ENCODE data around the gene AFAP1. TPM values are rescaled to one million over a fixed set of nuclear protein-coding genes. Genes with fewer than 3 reads are reported as not detected.

Gene AFAP1
- total RNA-seq, 2 donors from 2014 or later: 9.6 to 35.3 TPM

GRCh38 chr4:7879127-7879526 is 60.5 kb downstream of the AFAP1 start:
- ATAC-seq (no peak), DNase-seq (no peak)
- Histone ChIP-seq H3K27ac (no peak overlapping the region), H3K36me3 (replicated peaks in 1 of 2; ENCODE audit: insufficient read depth in 1 of 2, low read depth in 2 of 2) (no peaks in the 10 kb centered on the region), H3K4me3 (no peak overlapping the region), H3K27me3 (no peaks in the 10 kb centered on the region), H3K4me1 (peaks cover 10% of the 10 kb centered on the region), H3K9me3 (no peaks in the 10 kb centered on the region)
- 42 to 43% methylated on average over 6 of the region's 6 CpGs for WGBS, 2 donors
- intact Hi-C loops (cut with DNase I): no loop called here
- TF ChIP-seq CTCF (IDR thresholded peaks at IDR 0.05): no peak
- no peak for TF ChIP-seq POLR2A (IDR thresholded peaks at IDR 0.05)

GRCh38 chr4:7878323-7878722 is 61.3 kb downstream of the AFAP1 start:
- TF ChIP-seq POLR2A (IDR thresholded peaks at IDR 0.05) (no peak), CTCF (IDR thresholded peaks at IDR 0.05) (no peak)
- Histone ChIP-seq H3K4me1 (peaks cover 10% of the 10 kb centered on the region), H3K27ac (no peak overlapping the region), H3K36me3 (replicated peaks in 1 of 2; ENCODE audit: insufficient read depth in 1 of 2, low read depth in 2 of 2) (no peaks in the 10 kb centered on the region), H3K4me3 (no peak overlapping the region), H3K9me3 (no peaks in the 10 kb centered on the region), H3K27me3 (no peaks in the 10 kb centered on the region)
- ATAC-seq (no peak), DNase-seq (no peak)
- intact Hi-C loops (cut with DNase I): no loop called here
- 47 to 55% methylated on average over 6 of the region's 6 CpGs for WGBS, 2 donors

GRCh38 chr4:7877176-7877575 is 62.5 kb downstream of the AFAP1 start:
- TF ChIP-seq CTCF (IDR thresholded peaks at IDR 0.05): no peak
- TF ChIP-seq POLR2A (IDR thresholded peaks at IDR 0.05): no peak
- Histone ChIP-seq H3K4me3 (no peak overlapping the region), H3K4me1 (peaks cover 16% of the 10 kb centered on the region), H3K36me3 (replicated peaks in 1 of 2; ENCODE audit: insufficient read depth in 1 of 2, low read depth in 2 of 2) (no peaks in the 10 kb centered on the region), H3K27ac (no peak overlapping the region), H3K27me3 (no peaks in the 10 kb centered on the region), H3K9me3 (no peaks in the 10 kb centered on the region)
- no peak for DNase-seq
- 87% methylated on average over 6 of the region's 6 CpGs for WGBS, 2 donors
- no peak for ATAC-seq
- intact Hi-C loops (cut with DNase I): no loop called here

GRCh38 chr4:7876201-7876875 is 63.3 kb downstream of the AFAP1 start:
- no peak for ATAC-seq
- WGBS, 2 donors: 75 to 78% methylated on average over 15 of the region's 15 CpGs

GRCh38 chr4:7874838-7875237 is 64.8 kb downstream of the AFAP1 start:
- DNase-seq (no peak), ATAC-seq (no peak)
- H3K4me3 ChIP-seq: no peak overlapping the region
- H3K4me1 ChIP-seq: peaks cover 23% of the 10 kb centered on the region
- no peak overlapping the region for H3K27ac ChIP-seq
- intact Hi-C loops (cut with DNase I): no loop called here
- no peak for TF ChIP-seq POLR2A (IDR thresholded peaks at IDR 0.05)
- no peak for TF ChIP-seq CTCF (IDR thresholded peaks at IDR 0.05)
- WGBS, 2 donors: 92 to 93% methylated on average over 3 of the region's 3 CpGs
- no peaks in the 10 kb centered on the region for H3K36me3 ChIP-seq (replicated peaks in 1 of 2; ENCODE audit: insufficient read depth in 1 of 2, low read depth in 2 of 2)
- no peaks in the 10 kb centered on the region for H3K9me3 ChIP-seq
- H3K27me3 ChIP-seq: no peaks in the 10 kb centered on the region

More at GRCh38 chr4:7876201-7876875, 63.3 kb downstream of the AFAP1 start:
- H3K4me3 ChIP-seq: no peak overlapping the region
- TF ChIP-seq POLR2A (IDR thresholded peaks at IDR 0.05): no peak
- H3K27ac ChIP-seq: no peak overlapping the region
- peaks cover 23% of the 10 kb centered on the region for H3K4me1 ChIP-seq
- intact Hi-C loops (cut with DNase I): no loop called here
- H3K27me3 ChIP-seq: no peaks in the 10 kb centered on the region
- H3K9me3 ChIP-seq: no peaks in the 10 kb centered on the region
- H3K36me3 ChIP-seq (replicated peaks in 1 of 2; ENCODE audit: insufficient read depth in 1 of 2, low read depth in 2 of 2): no peaks in the 10 kb centered on the region
- no peak for DNase-seq
